NOMO-1 treated with dmso at 0.1 percent for 144 hours (cell line): ENCODE measurements around the gene KRT1.

Experiments used
- DNase-seq: peaks from one replicate; lab custom pipeline; 2025; ENCODE audit not compliant: unreplicated experiment; lab: John Stamatoyannopoulos, UW

KRT1 gene

DNA sequence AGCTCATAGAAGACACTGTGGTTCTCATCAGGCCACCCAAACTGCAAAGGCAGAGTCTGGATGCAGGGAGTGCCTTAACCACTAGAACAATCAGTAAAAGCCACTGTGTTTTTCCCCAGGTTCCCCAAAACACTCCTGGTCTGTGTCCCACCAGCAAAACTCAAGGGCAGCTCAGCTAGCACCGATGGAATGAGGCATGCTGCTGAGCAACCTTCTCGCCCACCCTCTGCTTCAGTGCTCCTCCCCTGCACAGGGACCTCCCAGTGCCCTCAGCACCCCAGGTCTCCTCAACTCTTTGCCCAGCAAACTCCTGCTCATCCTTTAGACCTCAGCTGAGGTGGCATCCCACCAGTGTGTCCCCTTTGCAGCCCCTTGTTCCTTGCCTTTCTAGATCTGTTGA lies 19.2 kb upstream of the KRT1 start:
- no peak for DNase-seq

DNA sequence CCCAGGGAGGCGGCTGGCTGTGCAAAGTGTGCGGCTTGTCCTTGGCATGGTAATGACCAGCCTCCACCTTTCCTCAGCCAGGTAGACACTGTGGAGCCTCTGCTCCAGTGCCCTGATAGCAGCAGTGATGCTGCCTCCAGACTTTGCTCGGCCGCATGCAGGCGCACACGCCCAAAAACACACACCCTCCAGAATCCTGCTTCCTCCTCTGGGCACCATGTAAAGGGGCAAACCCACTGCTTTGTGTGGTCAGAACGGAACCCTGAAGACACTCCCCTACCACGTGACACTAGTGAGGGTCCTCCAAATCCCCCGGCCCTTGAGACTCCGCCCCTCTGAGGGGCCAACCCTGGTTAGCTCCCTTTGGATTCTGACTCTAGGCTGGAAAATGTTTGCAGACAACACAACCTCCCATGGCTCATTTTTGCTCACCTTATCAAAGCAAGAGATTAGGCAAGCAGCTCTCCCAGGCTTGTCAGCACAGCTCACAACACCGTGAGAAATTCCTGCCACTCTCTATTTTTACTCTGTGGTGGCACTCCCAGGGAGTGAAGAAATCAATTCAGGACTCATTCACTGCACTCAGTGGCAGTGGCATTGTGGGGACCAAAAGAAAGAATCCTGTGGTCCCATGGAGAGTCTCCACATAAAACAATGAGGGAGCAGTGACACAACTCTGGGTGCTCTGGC lies 18.6 kb upstream of the KRT1 start:
- DNase-seq = no peak

DNA sequence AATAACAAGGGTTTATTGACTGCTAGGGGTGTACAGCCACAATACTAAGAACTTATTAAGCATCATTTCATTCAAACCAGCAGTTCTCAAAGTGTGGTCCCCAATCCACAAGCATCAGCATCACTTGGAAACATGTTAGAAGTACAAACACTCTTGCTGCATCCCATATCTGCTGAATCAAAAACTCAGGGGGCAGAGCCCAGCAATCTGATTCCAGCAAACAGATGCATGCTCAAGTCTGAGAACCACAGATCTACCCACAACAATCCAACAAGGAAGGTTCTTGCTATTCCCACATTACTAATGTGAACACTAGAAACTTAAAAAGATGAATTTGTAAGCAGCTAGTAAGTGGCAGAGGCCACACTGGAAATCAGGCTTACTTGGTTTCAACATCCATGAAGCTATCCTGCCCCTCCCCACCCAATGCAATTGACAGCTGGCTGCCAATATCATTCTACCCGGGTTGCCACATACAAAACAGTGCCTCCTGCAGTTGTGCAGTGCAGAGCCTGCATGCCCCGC lies 16.9 kb upstream of the KRT1 start:
- DNase-seq = no peak

DNA sequence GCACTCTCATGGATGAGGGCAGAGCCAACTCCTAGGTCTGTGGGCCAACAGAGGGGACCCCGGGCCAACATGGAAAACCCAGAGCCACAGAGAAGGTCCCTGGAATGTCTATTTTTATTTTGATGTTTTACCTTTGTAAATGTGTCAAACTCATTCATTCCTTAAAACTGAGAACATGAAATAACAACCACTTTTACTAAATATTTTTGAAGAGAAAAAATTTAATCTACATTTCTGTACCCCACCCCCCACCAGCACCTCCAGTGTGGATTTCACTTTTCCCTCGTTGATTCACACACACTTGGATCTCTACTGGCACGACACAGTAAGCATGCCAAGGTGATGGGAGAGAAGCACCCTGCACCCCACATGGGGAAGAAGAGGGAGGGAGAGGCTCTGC lies 16.4 kb upstream of the KRT1 start:
- DNase-seq = no peak

DNA sequence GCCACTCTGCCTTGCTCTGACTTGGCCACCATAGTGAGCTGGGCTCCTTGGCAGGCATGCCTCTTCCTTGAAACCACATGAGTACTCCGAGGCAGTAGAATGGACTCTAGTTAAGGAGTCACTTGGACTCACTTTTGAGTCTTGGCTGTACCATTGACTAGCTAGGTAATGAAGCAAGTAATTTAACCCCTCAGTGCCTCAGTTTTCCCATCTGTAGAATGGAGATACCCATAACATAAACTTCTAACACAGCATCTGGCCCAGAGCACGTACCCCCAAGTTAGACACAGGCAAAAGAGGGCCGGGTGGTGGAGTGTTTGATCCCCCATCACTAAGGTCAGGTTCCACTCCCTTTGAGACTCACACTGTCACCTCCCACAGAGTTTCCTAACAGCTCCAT lies 14.8 kb upstream of the KRT1 start:
- DNase-seq = no peak

DNA sequence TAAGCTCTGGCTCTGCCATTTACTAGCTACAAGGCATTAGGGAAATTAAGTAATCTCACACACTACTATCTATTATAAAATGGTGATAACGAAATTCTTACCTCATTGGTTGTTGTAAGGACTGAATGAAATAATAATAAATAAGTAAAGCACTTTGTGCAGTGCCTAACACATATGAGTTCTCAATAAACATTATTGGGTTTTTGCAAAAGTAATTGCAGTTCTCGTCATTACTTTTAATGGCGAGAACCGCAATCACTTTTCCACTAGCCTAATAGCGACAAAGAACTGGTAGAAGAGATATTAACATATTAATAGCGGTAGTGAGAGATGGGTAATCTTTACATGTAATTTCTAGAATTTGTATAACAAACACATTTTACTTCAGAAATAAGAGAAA lies 13.9 kb upstream of the KRT1 start:
- DNase-seq = no peak

DNA sequence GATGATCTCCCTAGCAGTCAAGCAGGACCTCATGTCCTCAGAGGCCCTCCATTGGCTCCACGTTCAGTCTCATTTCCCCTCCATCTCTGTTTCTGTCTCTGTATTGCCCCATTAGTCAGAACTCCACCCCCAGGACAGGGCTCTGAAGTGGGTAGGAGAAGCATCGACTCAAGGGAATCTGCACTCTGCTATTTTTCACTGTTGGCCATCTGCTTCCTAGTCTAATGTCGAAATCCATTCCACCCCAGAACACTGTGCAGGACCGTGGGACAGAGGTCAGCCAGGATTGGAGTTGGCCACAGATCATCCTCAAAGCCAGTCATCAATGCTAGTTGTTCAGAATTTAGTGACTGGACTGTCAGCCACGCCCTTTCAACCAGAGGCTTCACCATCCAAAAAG lies 13.1 kb upstream of the KRT1 start:
- DNase-seq = no peak

DNA sequence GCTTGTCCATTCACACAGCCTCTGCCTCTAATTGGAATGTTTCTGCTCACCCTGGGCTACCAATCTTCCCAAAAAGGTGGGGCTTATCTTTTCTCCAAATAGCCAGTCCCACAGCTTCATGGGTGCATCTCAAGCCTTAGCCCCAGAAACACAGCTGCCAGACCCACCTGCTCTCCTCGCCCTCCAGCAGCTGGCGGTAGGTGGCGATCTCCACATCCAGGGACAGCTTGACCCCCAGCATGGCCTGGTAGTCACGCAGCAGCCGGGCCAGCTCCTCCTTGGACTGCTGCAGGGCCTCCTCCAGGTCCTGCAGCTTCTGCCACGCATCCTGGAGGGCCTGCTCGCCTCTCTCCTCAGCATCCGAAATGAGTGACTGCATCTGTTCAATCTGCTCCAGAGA lies 12.0 kb upstream of the KRT1 start:
- no peak for DNase-seq

DNA sequence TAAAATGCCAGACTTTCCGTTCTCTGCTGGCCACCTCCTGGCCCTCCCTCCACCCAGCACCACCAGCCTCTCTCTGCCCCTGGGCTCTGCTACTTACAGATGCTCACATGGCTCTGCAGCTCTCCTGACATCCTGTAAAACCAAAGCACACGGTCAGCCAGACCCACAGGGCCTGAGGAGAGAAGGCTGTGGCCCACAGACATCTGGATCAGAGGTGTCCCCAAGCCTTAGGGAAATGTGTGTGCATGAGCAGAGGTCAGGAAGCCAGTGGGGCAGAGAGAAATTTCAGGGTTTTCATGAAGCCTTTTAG lies 11.6 kb upstream of the KRT1 start:
- DNase-seq = no peak

DNA sequence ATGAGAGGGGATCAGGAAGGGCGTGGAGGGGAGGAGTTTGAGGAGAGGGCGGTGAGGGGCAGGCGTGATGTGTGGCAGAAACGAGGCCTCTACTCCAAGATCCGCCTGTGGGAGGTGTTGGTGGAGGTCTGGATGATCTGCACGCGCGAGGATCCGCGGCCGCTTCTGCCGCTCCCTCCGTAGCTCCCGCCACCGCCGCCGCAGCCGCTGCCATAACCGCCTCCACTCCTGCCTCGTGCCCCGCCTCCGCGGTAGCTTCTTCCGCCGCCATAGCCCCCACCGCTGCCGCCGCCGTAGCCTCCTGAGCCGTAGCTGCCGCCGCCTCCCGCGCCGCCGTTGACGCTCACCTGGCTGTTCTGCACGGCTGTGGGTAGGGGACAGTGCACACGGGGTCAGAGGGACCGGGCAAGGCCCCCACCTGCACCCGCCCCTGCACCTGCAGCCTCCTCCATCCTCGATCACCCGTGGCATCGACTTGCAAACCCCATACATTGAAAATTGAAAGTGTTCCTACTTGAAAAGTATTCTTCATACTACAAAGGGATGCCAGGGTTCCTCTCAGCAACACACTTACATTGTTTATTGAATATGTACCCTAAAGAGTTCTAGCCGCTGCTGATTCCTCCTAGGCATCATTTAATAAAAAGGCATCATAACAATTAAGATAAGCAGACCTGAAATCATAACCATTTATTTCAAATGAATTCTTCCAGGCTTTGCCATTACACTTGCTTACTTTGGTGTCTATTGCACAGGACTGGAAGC lies 11.1 kb upstream of the KRT1 start:
- DNase-seq = no peak

DNA sequence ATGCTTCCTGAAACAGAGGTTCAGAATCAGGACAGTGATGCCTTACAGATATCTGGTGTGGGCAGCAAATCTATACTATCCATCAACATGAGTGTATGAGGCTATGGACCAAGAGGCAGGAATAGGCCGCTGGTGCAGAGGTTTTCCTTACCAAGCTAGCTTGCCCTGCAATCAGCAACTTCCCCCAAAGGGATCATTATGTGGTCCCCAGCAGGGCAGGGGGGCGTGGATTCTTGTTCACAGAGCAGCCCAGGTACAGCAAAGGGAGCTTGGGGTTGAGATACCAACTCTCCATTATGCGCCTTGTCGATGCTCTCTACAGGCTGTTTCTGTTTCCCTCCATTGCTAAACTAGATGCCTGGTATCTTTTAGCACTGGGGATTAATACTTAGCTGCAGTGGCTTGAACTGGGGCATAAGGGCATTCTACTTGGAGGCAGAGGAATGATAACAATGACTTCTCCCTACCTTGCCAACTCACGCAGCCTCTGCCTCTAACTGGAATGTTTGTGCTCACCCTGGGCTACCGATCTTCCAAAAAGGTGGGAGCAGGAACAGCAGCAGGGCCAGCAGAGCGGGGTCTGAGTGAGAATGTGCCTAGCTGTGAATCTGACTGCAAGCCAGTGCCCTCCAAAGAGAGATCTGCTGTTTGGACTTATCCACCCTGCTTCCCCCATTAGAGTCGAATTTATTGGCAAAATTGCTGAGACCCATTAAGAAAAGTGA lies 10.3 kb upstream of the KRT1 start:
- no peak for DNase-seq

DNA sequence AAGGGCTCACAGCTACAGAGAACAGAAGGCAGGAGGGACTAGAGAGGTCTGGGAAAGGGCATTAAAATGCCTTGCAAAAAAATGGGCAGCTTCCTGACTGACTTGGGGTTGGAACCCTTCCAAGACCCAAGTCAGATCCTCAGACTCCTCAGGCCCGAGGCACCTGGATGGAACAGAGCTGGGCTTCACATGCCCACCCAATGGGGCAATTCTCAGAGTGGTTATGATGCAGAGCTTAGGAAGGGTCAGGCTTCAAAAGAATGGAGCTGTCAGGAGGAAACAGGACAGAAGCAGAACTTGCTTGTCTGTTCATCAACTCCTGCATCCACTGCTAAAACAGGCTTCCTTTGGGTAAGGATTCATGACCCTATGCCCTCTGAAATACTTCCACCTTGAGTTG lies 9.7 kb upstream of the KRT1 start:
- DNase-seq = no peak

DNA sequence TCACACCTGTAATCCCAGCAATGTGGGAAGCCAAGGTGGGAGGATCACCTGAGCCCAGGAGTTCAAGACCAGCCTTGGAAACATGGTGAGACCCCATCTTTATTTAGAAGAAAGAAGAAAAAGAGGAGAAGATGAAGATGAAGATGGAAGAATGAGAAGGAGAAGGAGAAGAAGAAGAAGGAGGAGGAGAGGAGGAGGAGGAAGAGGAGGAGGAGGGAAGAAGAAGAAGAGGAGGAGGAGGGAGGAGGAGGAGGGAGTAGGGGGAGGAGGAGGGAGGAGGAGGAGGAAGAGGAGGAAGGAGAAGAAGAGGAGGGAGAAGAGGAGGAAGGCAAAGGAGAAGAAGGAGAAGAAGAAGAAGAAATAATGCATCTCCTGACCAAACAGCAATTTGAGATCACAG lies 9.0 kb upstream of the KRT1 start:
- no peak for DNase-seq

DNA sequence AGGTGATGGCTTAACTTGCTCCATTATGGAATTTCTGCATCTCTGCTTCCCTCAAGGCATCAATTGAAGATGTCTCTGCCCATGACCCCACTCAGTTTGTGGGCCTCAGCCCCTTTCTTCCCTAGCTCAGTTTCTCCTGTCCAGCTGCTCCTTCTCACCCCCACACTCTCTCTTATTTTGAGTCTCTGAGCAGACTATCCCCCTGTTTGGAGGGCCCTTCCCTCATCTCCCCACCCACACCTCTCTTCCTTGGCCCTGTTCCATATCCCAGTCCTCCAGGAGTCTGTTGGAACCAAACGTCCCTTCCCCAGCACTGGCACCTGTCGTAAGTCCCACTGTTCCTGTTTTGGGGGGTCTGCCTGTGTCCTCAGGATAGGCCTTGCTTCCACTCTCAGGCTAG lies 8.3 kb upstream of the KRT1 start:
- no peak for DNase-seq

DNA sequence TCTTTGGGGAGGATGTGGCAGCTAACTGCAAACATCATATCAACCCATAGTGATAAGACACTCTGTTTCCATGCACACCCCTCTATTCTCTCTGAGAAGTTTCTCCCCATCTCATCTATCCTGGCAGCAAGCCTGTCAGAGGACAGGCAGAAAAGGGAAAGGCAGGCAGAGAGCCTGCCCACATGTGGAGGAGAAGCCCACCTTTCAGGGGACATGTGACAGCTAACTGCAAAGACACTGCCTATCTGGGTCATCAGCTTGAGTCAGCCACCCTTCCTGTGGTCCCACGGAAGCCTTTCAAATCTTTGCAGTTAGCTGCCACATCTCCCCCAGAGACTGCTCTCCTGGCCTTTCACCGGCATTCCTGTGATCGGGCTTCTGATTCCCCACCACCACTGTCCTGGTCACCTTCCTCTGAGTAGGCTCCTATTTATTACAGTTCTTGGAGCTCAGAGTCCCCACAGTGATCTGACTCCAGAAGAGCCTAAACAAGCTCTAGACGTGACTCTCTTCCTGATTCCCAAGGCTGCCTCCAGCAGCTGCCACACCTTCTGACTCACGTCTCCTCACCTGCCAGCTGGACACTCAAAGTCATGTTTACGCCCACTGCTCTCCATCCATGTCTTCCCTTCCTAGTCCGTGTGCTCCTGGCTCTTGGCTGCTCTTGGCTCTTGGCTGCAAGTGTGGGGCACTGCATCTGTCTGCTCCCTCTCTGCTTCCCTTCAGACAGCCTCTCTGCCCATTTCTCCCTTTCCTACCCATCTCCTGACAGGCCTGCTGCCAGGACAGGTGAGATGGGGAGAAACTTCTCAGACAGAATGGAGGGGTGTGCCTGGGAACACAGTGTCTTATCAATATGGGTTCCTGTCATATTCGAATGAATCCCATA lies 7.5 kb upstream of the KRT1 start:
- no peak for DNase-seq

DNA sequence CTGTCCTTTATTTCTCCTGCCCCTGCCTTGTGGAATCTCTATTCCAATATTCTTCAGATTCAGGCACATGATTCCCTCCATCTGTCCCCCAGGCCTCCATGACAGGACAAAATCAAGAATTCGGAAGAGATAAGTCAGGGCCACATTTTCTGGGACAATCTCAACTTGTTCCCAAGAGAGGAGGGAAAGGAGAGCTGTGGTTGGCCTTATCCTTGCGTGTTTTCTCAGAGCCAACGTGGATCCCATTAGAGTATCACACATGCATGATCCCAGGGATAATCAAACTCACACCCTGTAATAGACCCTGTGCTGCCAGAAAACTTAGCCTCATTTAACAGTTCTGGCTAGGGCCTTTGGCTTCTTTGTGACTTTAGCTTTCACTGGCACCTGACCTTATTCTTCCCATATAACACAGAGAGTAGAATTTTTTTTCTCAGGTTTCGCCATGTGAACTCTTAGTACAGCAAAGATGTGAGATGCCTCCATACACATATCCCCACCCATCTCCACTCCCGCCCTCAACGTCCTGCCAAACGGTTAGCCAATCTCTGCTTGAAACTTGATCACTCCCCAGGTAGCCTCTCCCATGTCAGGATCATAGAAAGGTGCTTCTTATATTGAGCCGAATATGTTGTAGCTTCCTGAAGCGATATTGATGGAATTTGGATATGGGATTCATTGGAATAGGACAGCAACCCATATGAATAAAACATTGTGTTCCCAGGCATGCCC lies 6.7 kb upstream of the KRT1 start:
- DNase-seq = no peak

DNA sequence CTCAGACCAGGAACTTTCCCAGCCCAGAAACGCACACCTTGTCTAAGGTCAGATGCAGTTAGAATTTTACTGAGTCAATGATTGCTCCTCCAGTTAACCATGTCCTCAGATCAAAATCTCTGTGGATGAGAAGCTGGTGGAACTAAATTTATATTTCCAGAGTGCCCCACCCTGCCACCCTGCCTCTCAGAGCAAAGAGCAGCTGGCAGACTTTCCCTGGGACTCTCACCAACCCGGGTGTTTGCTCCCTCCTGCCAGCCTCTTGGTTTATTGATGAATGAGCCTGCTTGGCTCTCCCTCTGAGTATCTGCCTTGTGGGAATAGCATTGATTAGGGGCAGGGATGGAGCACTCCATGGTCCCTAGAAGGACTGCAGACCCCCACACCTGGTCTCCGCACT lies 5.9 kb upstream of the KRT1 start:
- DNase-seq = no peak

DNA sequence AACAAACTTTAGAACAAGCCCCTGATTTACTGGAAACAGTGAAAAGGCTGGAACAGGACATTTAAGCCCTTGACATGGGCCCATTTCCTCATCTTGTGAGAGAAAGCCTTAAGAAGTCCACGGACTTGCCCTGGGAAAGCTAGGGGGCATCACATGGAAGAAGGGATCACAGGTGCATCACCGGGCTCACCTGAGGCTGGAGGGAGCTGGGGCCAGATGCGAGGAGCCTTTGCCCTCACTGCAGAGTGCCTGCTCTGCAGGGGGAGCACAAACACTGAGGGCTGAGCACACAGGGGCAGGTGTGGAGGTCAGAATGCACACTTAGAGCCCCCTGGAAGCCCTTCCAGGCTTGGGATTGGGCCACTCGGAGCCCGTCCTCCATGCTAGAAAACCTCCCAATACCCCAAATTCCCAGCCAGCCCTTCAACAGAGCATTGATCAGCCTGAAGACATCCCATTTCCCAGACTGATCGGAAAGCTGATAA lies 5.2 kb upstream of the KRT1 start:
- DNase-seq = no peak

DNA sequence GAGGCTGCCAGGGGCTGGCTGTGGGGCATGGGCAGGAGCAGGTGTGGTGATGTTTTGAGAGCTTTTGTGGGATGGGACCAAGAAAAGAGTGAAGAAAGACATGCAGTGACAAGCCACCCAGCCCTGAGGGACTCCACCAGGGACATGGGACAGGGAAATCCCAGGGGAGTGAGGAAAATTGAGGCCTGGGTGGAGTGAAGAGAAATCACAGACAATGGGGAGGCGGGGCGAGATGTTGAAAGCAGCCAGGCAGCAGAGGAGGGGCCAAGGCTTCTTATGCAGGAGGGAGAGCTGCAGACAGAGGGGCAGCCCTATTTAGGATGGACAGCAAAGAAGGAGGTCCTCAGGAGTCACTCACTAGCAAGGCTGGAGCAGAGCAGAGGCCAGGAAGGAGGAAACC lies 4.2 kb upstream of the KRT1 start:
- no peak for DNase-seq

DNA sequence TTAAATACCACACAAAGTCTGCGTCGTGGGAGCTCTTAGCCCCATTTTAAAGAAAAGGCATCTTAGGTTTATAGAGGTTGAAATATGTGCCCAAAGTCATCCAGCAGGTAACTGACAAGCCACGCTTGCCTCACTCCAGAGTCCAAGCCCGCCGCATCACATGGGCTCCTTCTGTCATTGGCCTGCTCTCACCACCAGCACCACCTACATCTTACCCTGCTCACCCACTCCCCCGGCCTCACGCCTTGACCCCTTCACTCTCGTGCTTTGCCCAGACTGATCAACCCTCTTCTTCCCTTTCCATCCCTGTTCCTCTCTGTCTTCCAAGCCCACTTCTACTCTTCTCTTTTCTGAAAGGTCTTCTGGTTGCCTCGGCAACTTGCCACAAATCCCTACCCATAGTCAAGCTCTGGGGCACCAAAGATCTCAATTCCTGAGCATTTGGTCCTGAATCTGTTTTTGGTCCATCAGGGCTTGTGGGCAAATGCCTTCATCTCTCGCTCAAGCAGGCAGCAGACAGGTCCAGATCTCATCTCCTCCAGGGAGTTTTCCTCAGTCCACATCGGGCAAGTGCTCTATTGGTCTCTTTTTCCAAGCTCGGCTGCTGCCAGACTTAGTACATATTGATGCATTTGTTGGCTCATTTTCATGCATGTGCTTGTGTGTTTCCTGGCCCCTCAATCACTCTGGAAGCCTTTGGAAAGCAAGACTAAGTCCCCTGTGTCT lies 3.5 kb upstream of the KRT1 start:
- no peak for DNase-seq
